ENCODE measurements around the gene SOX21.

The SOX21 gene

GRCh38 chr13:94708031-94708859, 4.1 kb downstream of the SOX21 start:
- no peak for DNase-seq

DNA sequence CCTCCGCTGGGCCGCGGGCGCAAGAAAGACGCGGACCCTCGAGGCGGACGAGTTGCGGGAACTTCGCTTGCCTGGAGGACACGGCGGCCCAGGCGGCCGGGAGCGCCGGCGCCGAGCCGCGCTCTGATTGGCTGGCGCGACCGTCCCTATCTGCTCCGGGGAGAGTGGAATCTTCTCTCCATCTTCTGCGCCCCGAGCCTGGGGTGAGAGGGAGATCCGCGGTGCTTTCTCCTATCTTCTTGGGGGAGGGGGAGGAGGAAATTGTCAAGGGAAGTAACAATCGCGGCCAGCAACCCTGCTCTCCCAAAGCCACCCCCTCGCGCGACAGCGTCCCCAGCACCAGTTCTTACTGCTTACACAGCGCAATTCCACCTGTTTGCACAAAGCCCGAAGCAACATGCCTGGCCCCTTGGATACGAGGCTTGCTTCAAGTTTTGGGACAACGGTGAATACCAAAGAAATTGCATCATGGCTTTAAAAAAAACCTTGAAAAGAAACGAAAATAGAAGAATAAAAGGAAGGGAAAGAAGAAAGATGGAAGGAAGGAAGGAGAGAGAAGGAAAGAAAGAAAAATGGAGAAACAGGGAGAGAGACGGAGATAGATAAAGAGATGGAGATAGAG, 4.8 kb downstream of the SOX21 start:
- no peak for DNase-seq

- DNase-seq: no peak
Observed at GRCh38 chr13:94706843-94707399, 5.4 kb downstream of the SOX21 start.

- no peak for DNase-seq
Observed at GRCh38 chr13:94706101-94706842, 6.1 kb downstream of the SOX21 start.

DNA sequence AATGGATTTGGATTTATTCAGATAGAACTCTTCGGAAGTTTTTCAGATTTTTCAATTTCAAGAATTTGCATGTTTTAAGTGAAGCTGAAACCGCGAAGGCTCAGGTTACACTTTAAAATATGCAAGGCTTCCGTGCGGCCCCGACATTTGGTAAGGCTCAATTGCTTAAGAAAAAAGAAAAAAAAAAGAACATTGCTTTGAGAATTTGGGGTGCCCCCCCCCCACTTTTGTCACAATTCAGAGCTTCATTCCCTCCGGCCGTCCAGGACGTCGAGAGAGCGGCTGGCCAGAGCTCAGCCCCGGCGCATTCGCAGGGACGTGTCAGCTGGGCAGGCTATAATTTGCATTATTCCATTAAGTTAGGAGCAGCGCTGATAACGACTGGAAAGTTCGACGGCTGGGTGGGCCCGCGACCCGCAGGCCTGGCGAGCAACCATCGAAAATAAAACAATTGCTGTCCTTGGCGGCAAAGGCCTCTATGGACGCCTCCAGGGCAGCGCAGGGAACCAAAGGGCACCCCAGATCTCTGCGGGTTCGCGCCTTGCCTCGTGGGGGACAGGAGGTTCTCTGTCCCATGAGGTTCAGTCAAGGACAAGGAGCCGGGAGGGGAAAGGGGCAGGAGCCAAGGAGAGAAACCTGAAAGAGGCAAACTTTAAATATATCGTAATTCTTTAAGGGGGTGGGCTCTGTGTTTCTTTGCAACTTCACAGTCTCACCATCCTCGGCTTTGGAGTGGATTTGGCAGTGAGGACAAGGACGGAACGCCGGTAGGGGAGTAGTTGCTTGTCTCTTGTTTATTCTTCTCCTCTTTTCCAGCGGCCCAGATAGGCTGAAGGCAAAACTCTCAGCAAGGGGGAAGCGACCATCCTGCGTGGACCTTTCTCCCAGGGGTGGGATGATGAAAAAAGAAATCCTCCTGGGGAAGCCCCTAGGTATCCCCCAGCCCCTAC, 7.0 kb downstream of the SOX21 start:
- no peak for DNase-seq

- no peak for DNase-seq
Observed at GRCh38 chr13:94704377-94705080, 7.8 kb downstream of the SOX21 start.

DNA sequence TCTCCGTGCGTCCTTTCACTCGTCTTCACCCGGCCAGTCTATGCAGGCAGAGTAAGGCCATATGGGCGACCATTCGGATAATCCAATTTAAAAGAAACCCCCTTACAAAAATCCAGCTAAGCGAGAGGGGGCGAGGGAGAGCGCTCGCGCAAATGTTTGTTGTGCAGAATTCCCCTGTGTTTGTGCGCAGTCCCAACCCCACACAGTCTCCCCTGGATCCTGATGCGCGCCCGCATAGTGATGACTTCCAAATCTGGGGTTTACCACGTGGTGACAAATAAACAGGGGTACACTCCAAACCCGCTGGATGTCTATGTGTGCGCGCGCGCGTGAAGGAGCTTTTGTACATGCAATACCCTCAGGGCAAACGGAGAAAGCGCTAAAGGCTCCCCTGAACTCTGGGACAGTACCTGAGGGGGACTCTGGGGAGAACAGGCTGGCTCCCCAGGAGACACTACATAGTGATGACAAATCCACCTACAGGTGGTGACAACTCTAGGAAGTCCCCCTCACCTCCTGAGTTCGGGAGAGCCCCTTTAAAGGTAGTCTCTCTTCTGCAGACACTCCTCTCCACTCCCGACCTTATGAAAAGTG, 8.5 kb downstream of the SOX21 start:
- no peak for DNase-seq

- DNase-seq: no peak
Observed at GRCh38 chr13:94703271-94703670, 9.1 kb downstream of the SOX21 start.

DNA sequence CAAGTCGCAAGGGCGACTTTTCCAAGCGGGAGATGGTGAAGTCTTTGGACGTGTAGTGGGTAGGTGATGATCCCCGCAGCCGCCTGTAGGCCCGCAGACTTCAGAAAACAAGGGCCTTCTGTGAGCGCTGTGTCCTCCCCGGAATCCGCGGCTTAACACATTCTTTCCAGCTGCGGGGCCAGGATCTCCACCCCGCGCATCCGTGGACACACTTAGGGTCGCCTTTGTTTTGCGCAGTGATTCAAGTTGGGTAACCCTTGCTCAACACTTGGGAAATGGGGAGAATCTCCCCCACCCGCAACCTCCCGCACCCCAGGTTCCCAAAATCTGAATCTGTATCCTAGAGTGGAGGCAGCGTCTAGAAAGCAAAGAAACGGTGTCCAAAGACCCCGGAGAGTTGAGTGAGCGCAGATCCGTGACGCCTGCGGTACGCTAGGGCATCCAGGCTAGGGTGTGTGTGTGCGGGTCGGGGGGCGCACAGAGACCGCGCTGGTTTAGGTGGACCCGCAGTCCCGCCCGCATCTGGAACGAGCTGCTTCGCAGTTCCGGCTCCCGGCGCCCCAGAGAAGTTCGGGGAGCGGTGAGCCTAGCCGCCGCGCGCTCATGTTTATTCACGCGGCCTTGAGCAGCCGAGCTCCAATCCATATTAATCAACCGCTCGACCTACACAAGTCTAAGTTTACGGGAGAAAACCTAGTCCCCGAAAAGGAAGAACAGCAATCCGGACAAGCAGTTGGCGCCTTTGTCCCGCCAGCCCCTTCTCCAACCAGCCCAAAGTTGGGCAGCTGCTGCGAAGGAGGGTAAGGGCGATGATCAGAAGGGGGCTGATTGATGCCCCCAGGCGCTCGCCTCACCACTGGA, 9.9 kb downstream of the SOX21 start:
- DNase-seq: no peak

DNA sequence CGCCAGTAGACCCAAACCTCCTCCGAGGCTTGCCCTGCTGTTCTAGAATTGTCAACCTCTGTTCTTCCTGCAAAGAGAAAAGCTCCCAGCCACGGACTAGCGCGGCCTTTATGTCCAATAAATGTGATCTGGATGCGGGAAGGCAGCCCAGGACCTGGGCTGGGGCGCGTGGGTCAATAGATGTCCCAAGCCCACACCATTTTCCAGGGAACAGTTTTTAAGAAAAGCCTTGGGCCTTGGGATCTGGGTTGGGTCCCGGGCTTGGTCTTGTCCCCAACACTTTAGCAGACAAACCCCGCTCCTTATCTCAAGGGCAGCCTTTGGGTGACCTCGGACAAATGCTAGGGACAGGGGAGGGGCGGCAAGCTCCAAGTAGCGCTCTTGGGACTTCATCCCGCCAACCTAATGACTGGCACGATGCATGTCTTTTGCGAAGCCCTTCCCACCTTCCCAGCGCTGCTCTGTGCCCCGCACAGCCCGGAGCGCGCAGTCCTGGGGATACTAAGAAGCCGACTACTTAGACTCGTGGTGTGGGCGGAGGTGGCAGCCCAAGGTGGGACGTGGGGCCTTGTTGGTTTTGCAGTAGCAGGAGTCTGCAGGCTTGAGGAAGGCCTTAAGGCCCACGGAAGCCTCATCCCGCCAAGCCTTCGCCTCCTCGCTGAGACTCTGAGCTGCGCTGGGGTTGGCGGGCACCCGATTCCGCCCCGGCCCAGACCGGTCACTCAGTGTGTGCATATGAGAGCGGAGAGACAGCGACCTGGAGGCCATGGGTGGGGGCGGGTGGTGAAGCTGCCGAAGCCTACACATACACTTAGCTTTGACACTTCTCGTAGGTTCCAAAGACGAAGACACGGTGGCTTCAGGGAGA, 10.8 kb downstream of the SOX21 start:
- DNase-seq: no peak

DNA sequence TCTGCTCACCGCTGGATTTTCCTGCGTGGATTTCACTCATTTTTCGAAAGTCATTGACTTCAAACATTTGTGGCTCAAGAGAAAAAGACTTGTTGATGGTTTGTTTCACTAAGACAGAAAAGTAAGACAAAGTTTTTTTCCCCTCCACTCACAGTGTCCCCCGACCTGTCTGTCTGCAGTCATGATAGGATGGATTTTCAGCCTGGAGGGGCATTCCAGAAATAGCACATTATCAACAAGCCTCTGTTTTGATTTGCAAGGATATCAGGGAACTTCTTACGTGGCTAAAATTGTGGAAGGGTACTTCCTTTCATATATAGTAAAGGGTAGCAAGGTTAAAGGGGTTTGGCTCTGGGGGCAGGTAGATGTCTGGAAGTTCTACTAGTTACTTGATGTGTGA, 11.8 kb downstream of the SOX21 start:
- no peak for DNase-seq

DNA sequence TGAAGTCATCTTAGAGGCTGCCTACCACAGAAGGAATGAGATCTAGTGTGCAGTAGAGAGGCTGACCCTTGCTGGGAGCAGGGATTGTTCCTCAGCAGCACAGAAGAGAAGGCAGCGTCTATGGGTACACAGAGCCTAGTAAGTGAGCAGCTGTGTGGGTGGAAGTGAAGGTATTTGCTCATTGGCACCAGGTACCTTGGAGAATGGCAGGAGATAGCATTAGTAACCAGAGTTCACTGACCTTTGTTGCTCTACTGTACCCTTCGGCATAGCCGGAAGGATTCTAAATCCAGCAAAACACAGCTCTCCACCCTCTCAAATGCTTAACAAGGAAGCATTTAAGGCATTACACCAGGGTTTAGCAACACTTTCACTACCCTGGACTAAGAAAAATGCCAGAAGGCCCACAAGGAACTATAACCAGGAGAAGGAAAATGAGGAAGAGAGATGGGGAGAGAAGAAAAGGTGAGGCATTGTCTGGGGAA, 12.3 kb downstream of the SOX21 start:
- no peak for DNase-seq

DNA sequence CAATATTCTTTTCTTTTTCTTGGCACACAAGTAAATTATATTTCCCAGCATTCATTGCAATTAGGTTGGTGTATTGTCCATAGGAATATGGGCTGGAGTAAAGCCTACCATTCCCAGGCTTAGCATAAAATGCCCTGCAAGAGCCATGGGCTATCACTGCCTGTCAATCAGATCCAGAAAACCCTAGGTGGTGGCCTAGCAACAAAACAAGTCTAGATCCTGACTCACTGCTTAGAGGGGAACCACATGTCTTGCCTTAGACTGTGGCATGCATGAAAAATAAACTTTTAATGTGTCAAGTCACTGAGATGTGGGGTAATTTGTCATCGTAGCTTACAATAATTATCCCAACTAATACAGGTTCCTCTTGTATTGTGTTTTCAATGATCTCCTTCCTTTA, 16.2 kb downstream of the SOX21 start:
- DNase-seq: no peak

DNA sequence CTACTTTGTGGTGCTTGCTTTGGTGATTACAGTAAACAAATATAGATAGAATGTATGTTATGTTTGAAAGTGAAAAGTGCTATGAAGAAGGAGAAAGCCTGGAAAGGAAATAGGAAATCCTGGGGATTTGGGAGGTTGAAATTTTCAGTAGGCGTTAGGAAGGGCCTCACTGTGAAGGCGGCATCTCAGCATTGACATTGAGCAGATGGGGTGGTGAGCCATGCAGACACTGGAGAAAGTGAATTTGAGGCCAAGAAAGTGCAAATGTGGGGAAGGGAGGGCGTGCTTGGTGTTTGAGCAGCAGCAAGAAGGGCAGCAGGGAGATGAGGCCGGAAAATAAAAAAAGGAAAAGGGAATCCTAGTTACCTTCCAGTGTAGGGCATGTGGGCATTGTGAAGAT, 20.3 kb downstream of the SOX21 start:
- no peak for DNase-seq

DNA sequence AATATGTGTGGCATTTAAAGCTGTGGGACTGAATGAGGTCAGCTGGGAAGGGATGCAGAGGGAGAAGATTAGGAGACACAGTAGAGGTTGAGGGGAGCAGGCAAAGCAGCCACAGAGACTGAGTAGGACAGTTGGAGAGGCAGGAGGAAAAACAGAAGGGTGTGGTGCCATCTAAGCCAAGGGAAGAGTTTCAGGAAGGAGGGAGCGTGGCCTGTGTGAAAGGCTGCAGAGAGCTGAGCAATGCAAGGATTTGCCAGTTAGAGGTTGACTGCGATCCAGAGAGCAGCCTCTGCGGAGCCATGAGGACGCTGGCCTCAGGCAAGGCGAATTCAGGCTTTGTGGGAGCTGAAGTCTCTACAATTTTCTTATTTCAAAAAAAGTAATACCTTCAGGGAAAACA, 28.9 kb downstream of the SOX21 start:
- DNase-seq: no peak

GRCh38 chr13:94682229-94682628, 30.1 kb downstream of the SOX21 start:
- no peak for DNase-seq

DNA sequence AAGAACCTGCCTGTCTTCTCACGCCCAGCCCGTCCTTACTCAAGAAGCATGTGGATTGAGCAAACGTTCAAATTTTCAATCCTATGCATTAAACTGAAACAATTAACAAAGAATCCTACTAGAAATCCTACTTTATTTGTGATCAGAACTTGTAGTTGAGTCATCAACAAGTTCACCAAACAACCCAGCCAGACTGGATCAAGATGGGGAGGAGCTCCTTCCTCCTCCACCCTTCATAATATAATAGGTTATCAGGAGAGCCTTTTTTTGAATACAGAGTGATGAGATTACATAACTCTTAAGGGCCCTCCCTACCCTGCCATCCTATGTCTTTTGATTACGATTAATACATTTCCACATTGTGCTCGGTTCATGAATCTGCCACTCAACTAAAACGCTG, 32.7 kb downstream of the SOX21 start:
- DNase-seq: no peak

GRCh38 chr13:94678845-94679244, 33.5 kb downstream of the SOX21 start:
- DNase-seq: no peak

DNA sequence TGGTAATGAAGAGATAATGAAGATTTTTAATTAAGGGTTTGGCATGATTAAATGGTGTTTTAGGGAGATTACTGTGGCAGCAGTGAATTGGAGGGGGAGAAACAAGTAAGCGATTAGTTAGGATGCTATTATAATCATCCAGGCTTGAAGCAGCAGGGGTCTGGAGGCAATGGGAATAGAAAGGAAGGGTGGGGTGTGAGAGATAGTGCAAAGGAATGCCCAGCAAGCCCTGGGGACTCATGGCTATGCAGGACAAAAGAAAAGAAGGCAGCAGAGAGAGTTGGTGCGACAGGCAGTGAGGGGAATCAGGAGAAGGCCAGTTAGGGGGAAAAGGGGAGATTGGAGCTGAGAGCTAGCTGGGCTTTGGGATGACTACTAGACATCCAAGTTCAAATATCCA, 34.5 kb downstream of the SOX21 start:
- DNase-seq: no peak
